GM23338 (cell line): ENCODE results near the gene KRTAP10-10. TPM values are rescaled to one million over a fixed set of nuclear protein-coding genes. Genes with fewer than 3 reads are reported as not detected.
"Not testable (repeated sequence)": the region's sequence is repeated elsewhere in the genome, so short reads cannot be mapped to it uniquely, and the experiment has no call there.

Experiments used
- ATAC-seq: fragments of 200-7000 bp; cut with Tn5 transposase; 3 replicates; pipeline ENCODE4 v1.9.1; 2020
- DNase-seq: peaks from one replicate; pipeline ENCODE4 v3.0.0-alpha.2; 2015; ENCODE audit warnings: low spot score
- H2AFZ ChIP-seq: fragments of 200-600 bp; sonication (generic); 2 replicates; pipeline ENCODE4 v1.8.0; 2016; ENCODE audit warnings: antibody characterized with exemption, mild to moderate bottlenecking, moderate library complexity
- H3F3A ChIP-seq: fragments of 200-600 bp; sonication (generic); replicated peaks from 2 replicates; pipeline ENCODE4 v1.8.0; 2017; ENCODE audit warnings: antibody characterized with exemption, mixed run types, low read depth
- H3K27ac ChIP-seq: fragments of 200-600 bp; sonication (generic); 2 replicates; pipeline ENCODE4 v1.6.1; 2016; ENCODE audit warnings: low read depth
- H3K27me3 ChIP-seq: fragments of 200-600 bp; sonication (generic); 2 replicates; pipeline ENCODE4 v1.8.0; 2016; ENCODE audit warnings: mild to moderate bottlenecking, mixed run types, moderate library complexity; ENCODE audit not compliant: insufficient read depth
- H3K36me3 ChIP-seq: fragments of 200-600 bp; sonication (generic); 2 replicates; pipeline ENCODE4 v1.8.0; 2016; ENCODE audit warnings: mild to moderate bottlenecking; ENCODE audit not compliant: insufficient read depth
- H3K4me1 ChIP-seq: fragments of 200-600 bp; sonication (generic); 2 replicates; pipeline ENCODE4 v1.8.0; 2016; ENCODE audit warnings: mild to moderate bottlenecking, moderate library complexity; ENCODE audit not compliant: insufficient read depth
- H3K4me2 ChIP-seq: fragments of 200-600 bp; sonication (generic); 2 replicates; pipeline ENCODE4 v1.7.1; 2017; ENCODE audit warnings: mixed run types
- H3K4me3 ChIP-seq: fragments of 200-600 bp; sonication (generic); 2 replicates; pipeline ENCODE4 v1.6.1; 2016; ENCODE audit warnings: mixed run types
- H3K79me2 ChIP-seq: fragments of 200-600 bp; sonication (generic); replicated peaks from 2 replicates; pipeline ENCODE4 v1.8.0; 2017; ENCODE audit warnings: mild to moderate bottlenecking; ENCODE audit not compliant: insufficient read depth
- H3K9me2 ChIP-seq: fragments of 200-600 bp; sonication (generic); 2 replicates; pipeline ENCODE4 v1.8.0; 2017; ENCODE audit not compliant: insufficient read depth
- H4K20me1 ChIP-seq: fragments of 200-600 bp; sonication (generic); replicated peaks from 2 replicates; pipeline ENCODE4 v1.8.0; 2017; ENCODE audit warnings: mild to moderate bottlenecking; ENCODE audit not compliant: insufficient read depth
- H3K27ac Mint-ChIP-seq: 2 replicates; pipeline ENCODE4 v1.8.0; 2020; ENCODE audit warnings: inconsistent platforms, mild to moderate bottlenecking, moderate library complexity, mixed read lengths
- H3K27me3 Mint-ChIP-seq: 3 replicates; pipeline ENCODE4 v1.8.0; 2022; ENCODE audit warnings: low read depth, mild to moderate bottlenecking, moderate library complexity, mixed read lengths, inconsistent platforms; ENCODE audit not compliant: insufficient read depth, poor library complexity
- H3K36me3 Mint-ChIP-seq: 3 replicates; pipeline ENCODE4 v1.8.0; 2021; ENCODE audit warnings: low read depth, mild to moderate bottlenecking, inconsistent platforms, moderate library complexity, mixed read lengths
- H3K4me1 Mint-ChIP-seq: 3 replicates; pipeline ENCODE4 v1.8.0; 2020; ENCODE audit warnings: mild to moderate bottlenecking, inconsistent platforms, mixed read lengths
- H3K4me3 Mint-ChIP-seq: 3 replicates; pipeline ENCODE4 v1.8.0; 2021; ENCODE audit warnings: moderate library complexity, mild to moderate bottlenecking, inconsistent platforms, mixed read lengths
- H3K9me3 Mint-ChIP-seq: 3 replicates; pipeline ENCODE4 v1.8.0; 2020; ENCODE audit warnings: moderate library complexity, mild to moderate bottlenecking, inconsistent platforms, mixed read lengths
- CREB1 ChIP-seq: fragments of 250-450 bp; sonication (Bioruptor Pico); IDR thresholded peaks from 2 replicates; pipeline ENCODE4 v1.5.0; 2020; ENCODE audit warnings: low read depth, mild to moderate bottlenecking, moderate library complexity
- EZH2 ChIP-seq: fragments of 200-600 bp; sonication (generic); IDR thresholded peaks from one replicate; pipeline ENCODE4 v1.8.0; 2017; ENCODE audit warnings: antibody characterized with exemption, mild to moderate bottlenecking, low read depth; ENCODE audit not compliant: unreplicated experiment
- polyA plus RNA-seq: library from polyadenylated mRNA; unstranded; fragments of >200 nt; fragmentation: Nextera tagmentation; extraction: Ambion mirVana; gene quantifications from 2 replicates; pipeline ENCODE4 v1.2.1, GENCODE V29; 2016
- total RNA-seq: library from RNA; depleted of rRNA; stranded (reverse); fragments of >200 nt; shearing (Covaris generic); gene quantifications from 2 replicates; pipeline ENCODE4 v1.2.3, GENCODE V29; 2014
- TF ChIP-seq, protein P1 (sequence below), 2 experiments: fragments of 200-600 bp in 1 of 2; sonication (generic) in 1 of 2; conservative IDR thresholded peaks; 2 replicates each; pipeline versions ENCODE4 v1.5.1 to v1.6.1; 2016 to 2017; ENCODE audit warnings: antibody characterized with exemption in 2 of 2, low read depth in 2 of 2, mild to moderate bottlenecking in 2 of 2, moderate library complexity in 1 of 2

KRTAP10-10 gene
- total and polyA plus RNA-seq, 2 experiments from 2014 or later, result not detected

GRCh38 chr21:44590311-44590721 lies 46.8 kb upstream of the KRTAP10-10 start:
- Histone ChIP-seq H3K9me2 (no peaks in the 10 kb centered on the region), H3F3A (0 out of 2 replicates have a peak, but pooled peaks cover 4% of the 10 kb centered on the region), H3K4me1 (peaks cover 13% of the 10 kb centered on the region), H3K27me3 (no peaks in the 10 kb centered on the region), H4K20me1 (no peaks in the 10 kb centered on the region), H3K4me3 (no peak overlapping the region), H3K36me3 (no peaks in the 10 kb centered on the region), H3K4me2 (no peak overlapping the region), H3K79me2 (no peaks in the 10 kb centered on the region), H2AFZ (no peak overlapping the region), H3K27ac (no peak overlapping the region)
- H3K9me3 Mint-ChIP-seq, result no peaks in the 10 kb centered on the region; the same call in 2 of the 3 replicates
- no peaks in the 10 kb centered on the region; the same call in 2 of the 3 replicates for H3K36me3 Mint-ChIP-seq
- H3K27ac Mint-ChIP-seq, result no peak overlapping the region
- TF ChIP-seq CREB1 (CRISPR knock-in tag) (no peak), EZH2 (no peak)
- TF ChIP-seq, protein P1, sequence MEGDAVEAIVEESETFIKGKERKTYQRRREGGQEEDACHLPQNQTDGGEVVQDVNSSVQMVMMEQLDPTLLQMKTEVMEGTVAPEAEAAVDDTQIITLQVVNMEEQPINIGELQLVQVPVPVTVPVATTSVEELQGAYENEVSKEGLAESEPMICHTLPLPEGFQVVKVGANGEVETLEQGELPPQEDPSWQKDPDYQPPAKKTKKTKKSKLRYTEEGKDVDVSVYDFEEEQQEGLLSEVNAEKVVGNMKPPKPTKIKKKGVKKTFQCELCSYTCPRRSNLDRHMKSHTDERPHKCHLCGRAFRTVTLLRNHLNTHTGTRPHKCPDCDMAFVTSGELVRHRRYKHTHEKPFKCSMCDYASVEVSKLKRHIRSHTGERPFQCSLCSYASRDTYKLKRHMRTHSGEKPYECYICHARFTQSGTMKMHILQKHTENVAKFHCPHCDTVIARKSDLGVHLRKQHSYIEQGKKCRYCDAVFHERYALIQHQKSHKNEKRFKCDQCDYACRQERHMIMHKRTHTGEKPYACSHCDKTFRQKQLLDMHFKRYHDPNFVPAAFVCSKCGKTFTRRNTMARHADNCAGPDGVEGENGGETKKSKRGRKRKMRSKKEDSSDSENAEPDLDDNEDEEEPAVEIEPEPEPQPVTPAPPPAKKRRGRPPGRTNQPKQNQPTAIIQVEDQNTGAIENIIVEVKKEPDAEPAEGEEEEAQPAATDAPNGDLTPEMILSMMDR (conservative IDR thresholded peaks at IDR 0.05; ENCODE audit: low read depth in 2 of 2), result no peak
- peaks cover 7% of the 10 kb centered on the region for H3K27me3 Mint-ChIP-seq
- H3K4me1 Mint-ChIP-seq, result peaks cover 14% of the 10 kb centered on the region
- DNase-seq (no peak), ATAC-seq (no peak)
- H3K4me3 Mint-ChIP-seq, result no peak overlapping the region

DNA sequence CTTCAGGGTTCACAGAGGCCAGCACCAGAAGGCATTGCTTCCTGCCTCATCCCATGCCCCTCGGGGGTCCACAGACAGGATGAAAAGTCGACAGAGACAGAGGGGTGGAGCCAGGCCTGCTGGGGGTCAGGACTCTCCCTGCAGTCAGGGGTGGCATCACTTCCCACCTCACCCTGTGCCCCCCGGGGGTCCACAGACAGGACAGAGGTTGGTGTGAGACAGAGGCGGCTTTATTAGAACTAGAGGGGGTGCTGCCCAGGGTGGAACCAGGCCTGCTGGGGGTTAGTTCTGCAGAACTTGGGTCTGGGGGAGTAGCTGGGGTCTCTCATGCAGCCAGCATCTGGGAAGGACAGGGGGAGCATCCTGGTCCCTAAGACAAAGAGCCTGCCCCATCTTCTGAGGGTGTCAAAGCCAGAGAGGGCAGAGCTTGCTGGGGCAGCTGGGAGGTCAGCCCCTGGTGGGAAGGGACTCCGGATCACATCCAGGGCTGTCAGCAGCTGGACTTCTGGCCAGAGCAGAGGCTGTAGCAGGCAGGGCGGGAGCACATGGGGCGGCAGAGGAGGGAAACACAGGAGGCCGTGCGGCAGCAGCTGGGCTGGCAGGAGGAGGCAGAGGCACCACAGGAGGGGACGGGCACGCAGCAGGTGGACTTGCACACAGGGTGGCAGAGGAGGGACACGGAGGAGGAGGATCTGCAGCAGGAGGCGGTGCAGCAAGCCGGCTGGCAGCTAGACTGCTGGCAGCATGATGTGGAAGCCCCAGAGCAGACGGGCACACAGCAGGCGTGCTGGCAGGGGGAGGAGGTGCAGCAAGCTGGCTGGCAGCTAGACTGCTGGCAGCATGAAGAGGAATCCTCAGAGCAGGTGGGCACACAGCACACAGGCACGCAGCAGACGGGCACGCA lies 46.0 kb upstream of the KRTAP10-10 start:
- not testable (repeated sequence) for DNase-seq, H3K27me3 ChIP-seq, H3K27ac ChIP-seq, ATAC-seq, H3K9me3 Mint-ChIP-seq, H3K27me3 Mint-ChIP-seq, H3K79me2 ChIP-seq, H3K36me3 Mint-ChIP-seq, H4K20me1 ChIP-seq, H3K4me2 ChIP-seq, H3K4me3 Mint-ChIP-seq, H3K9me2 ChIP-seq, H3K4me3 ChIP-seq, H3K36me3 ChIP-seq, H3F3A ChIP-seq, H3K27ac Mint-ChIP-seq, H2AFZ ChIP-seq
- H3K4me1 ChIP-seq, result peaks cover 13% of the 10 kb centered on the region
- H3K4me1 Mint-ChIP-seq, result peaks cover 14% of the 10 kb centered on the region

DNA sequence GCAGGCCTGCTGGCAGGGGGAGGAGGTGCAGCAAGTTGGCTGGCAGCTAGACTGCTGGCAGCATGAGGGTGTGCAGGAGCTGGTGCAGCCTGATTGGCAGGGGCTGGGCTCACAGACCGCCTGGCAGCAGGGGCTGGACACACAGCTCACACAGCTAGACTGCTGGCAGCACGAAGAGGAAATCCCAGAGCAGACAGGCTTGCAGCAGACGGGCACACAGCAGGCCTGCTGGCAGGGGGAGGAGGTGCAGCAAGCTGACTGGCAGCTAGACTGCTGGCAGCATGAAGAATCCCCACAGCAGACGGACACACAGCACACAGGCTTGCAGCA lies 45.4 kb upstream of the KRTAP10-10 start:
- DNase-seq, H3K27ac Mint-ChIP-seq: not testable (repeated sequence)

More for the DNA sequence above, 45.4 kb upstream of the KRTAP10-10 start:
- H3K36me3 Mint-ChIP-seq, H3K36me3 ChIP-seq, H3K4me2 ChIP-seq, H3K4me3 Mint-ChIP-seq, H3K79me2 ChIP-seq, H4K20me1 ChIP-seq, H3K27me3 Mint-ChIP-seq, H3F3A ChIP-seq, ATAC-seq, H3K27me3 ChIP-seq, H3K9me2 ChIP-seq, H2AFZ ChIP-seq, H3K27ac ChIP-seq, H3K4me3 ChIP-seq, H3K9me3 Mint-ChIP-seq: not testable (repeated sequence)
- peaks cover 13% of the 10 kb centered on the region for H3K4me1 ChIP-seq
- H3K4me1 Mint-ChIP-seq, result peaks cover 14% of the 10 kb centered on the region
